AG04449 (cell line): Measurements from ENCODE around the gene FMNL1.

ENCODE experiments used
- CTCF ChIA-PET: fragments of 350-600 bp; formaldehyde crosslinking; extraction: SDS; loops from one replicate; lab custom pipeline; 2021; ENCODE audit warnings: antibody characterized with exemption; lab: Yijun Ruan, JAX
- POLR2A ChIA-PET: fragments of 400-600, 350-600 bp; formaldehyde crosslinking; extraction: SDS; loops from one replicate; lab custom pipeline; 2020; ENCODE audit warnings: antibody characterized with exemption, inconsistent platforms; lab: Yijun Ruan, JAX
- DNase-seq: peaks from one replicate; pipeline ENCODE4 v3.0.0-alpha.2; 2010; ENCODE audit warnings: low read depth, low spot score
- H3K4me3 ChIP-seq: 2 replicates; pipeline ENCODE4 v1.5.1; 2011; ENCODE audit warnings: low read depth, mild to moderate bottlenecking, control low read depth, low read length
- TF ChIP-seq, protein P1 (sequence below): IDR thresholded peaks from one replicate; pipeline ENCODE4 v1.5.1; 2011; ENCODE audit warnings: mild to moderate bottlenecking, moderate library complexity, low read length, control low read depth, inconsistent platforms; ENCODE audit not compliant: insufficient read depth; ENCODE audit errors: missing control alignments

Gene FMNL1

DNA sequence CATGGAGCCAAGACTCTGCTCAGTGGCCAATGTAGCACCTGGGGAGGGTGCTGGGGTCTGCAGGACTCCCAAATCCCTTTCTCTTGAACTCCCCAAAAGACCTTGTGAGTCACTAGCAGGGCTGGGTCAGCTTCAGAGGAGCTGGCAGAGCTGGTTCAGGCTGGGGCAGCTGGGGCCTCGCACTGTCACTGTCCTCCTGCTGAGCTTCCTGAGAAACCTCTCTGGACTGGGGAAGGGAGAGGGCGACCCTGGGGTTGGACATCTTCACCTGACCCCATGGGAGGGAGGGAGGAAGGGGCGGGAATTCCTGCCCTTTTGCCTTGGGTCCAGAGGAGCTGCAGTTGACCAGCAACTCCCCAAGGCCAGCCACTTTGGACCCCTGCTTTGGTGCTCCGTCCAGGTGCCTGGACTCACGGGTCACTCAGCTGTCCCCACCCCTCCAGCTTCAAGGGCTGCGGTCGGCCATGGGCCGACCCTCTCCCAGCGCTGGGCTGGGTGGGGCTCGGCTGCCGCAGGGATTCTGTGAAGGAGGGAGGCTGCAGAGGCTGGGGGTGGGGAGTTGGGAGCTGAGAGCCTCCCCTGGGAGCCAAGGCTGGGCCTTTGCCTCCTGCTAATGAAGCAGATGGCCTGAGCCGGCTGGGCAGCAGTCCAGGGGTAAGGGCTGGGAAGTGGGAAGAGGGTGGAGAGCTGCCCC lies 9.2 kb downstream of the FMNL1 start:
- TF ChIP-seq, protein P1, sequence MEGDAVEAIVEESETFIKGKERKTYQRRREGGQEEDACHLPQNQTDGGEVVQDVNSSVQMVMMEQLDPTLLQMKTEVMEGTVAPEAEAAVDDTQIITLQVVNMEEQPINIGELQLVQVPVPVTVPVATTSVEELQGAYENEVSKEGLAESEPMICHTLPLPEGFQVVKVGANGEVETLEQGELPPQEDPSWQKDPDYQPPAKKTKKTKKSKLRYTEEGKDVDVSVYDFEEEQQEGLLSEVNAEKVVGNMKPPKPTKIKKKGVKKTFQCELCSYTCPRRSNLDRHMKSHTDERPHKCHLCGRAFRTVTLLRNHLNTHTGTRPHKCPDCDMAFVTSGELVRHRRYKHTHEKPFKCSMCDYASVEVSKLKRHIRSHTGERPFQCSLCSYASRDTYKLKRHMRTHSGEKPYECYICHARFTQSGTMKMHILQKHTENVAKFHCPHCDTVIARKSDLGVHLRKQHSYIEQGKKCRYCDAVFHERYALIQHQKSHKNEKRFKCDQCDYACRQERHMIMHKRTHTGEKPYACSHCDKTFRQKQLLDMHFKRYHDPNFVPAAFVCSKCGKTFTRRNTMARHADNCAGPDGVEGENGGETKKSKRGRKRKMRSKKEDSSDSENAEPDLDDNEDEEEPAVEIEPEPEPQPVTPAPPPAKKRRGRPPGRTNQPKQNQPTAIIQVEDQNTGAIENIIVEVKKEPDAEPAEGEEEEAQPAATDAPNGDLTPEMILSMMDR = no peak
- H3K4me3 ChIP-seq = no peak overlapping the region
- CTCF ChIA-PET = interaction anchor here (1.1 to 13.7 kb wide), 9 partner anchors 10 to 164 kb away, joined by 3 to 205 read pairs (median 9); partner anchors contain the start of genes ACBD4, FMNL1 and PLCD3
- POLR2A ChIA-PET = interaction anchor here (0.7 to 4.0 kb wide), 2 partner anchors 75 to 82 kb away, joined by 3 to 13 read pairs; partner anchors contain the start of gene HEXIM1
- no peak for DNase-seq

GRCh38 chr17:45231481-45232116 lies 9.9 kb downstream of the FMNL1 start:
- no peak overlapping the region for H3K4me3 ChIP-seq
- CTCF ChIA-PET = interaction anchor here (1.1 to 13.7 kb wide), 9 partner anchors 9 to 163 kb away, joined by 3 to 205 read pairs (median 9); partner anchors contain the start of genes ACBD4, FMNL1 and PLCD3
- DNase-seq = no peak
- POLR2A ChIA-PET = interaction anchor here (0.7 kb wide), 1 partner anchor 75 kb away, joined by 3 read pairs; no protein-coding TSS in a partner anchor
- TF ChIP-seq, protein P1 = peak; percentile 45

DNA sequence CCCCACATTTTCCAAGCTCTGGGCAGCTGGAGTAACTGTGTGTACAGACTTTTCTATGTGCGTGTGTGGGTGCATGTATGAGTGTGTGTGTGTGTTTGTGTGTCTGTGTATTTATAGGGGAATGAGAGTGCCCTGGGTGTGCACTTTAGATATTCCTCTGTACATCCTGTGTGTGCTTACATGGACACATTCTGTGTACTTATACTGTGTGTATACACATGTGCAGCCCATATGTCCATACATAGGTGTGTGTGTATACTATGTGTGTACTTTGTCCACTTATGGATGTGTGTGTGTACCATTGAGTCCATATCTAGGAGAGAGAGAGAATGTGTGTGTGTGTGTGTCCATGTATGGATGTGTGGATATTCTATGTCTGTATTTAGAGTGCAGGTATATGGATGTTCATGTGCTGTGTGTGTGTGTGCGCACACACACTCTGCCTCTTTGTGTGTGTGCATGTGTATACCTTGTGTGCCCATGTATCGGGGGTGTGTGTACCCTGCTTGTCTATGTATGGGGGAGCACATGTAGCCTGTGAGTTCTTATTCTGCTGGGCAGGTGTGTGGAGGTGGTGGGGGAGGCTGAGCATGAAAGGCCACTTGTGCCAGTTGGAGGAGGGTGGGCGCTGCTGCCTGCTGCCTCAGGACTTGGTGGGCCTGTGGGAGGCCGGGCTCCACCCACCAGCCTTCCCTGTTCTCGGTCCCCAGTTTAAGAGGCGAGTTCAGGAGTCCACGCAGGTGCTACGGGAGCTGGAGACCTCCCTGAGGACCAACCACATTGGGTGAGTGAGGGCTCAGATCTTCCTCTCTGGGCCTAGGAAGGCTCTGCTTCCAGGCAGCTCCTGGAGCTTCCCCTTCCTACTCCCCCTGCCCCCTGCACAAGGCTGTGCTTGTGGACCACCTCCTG lies 11.1 kb downstream of the FMNL1 start:
- TF ChIP-seq, protein P1 = no peak
- ChIA-PET CTCF (interaction anchor here (0.9 to 13.7 kb wide), 9 partner anchors 8 to 153 kb away, joined by 3 to 205 read pairs (median 19); partner anchors contain the start of genes ACBD4, FMNL1 and PLCD3), POLR2A (no interaction called here)
- no peak overlapping the region for H3K4me3 ChIP-seq
- DNase-seq = no peak

- no peak for DNase-seq
- CTCF ChIA-PET = interaction anchor here (0.9 to 13.7 kb wide), 7 partner anchors 8 to 153 kb away, joined by 3 to 205 read pairs (median 19); partner anchors contain the start of genes ACBD4 and FMNL1
- TF ChIP-seq, protein P1 = no peak
- POLR2A ChIA-PET = no interaction called here
- H3K4me3 ChIP-seq = no peak overlapping the region
Observed at GRCh38 chr17:45233423-45233924, 11.8 kb downstream of the FMNL1 start.

DNA sequence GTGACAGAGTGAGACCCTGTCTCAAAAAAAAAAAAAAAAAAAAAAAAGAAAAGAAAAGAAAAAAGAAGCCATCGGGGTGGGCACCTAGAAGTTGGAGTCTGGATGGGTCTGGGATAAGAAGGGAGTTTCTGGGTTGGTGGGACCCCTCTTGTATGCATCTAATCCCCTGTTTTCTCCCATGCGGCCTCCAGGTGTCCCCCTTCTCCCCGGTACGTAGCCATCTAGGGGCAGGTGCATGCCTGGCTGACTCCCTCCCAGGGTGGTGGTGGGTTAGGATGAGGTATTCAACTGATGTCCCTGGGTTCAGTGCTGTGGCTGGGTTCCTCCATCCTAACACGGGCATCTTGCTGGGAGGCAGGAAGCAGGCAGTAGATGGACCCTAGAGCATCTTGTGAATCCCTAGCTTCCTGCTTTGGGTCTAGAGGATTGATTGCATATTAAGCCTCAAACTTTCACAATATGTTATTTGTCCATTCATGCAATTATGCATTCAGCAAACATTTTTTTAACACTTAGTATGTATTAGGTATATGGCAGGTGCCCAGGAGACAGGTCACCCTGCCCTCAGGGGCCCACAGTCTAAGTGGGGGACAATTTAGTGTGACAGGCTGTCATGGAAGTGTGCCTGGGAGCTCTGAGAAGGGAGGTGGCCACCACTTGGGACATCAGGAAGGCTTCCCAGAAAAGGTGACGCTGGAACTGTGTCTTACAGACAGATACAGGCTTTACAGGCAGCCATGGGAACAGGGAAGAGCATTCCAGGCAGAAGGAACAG lies 13.1 kb downstream of the FMNL1 start:
- no peak overlapping the region for H3K4me3 ChIP-seq
- ChIA-PET CTCF (interaction anchor here (0.8 to 13.7 kb wide), 20 partner anchors 9 to 172 kb away, joined by 3 to 205 read pairs (median 8); partner anchors contain the start of genes ACBD4 and FMNL1), POLR2A (interaction anchor here (1.4 kb wide), 1 partner anchor 86 kb away, joined by 4 read pairs; the partner anchor contains the start of gene HEXIM1)
- DNase-seq = no peak
- TF ChIP-seq, protein P1 = peak; percentile 32
